GM10266 (cell line): Measurements from ENCODE around the gene PRKAG2.

Experiments
- DNase-seq: peaks from one replicate; pipeline ENCODE4 v3.0.0; 2012; ENCODE audit errors: extremely low spot score
- TF ChIP-seq, protein P1 (sequence below): IDR thresholded peaks from 2 replicates; pipeline ENCODE4 v1.5.1; 2012; ENCODE audit warnings: mild to moderate bottlenecking, low read depth; ENCODE audit not compliant: control insufficient read depth, insufficient read depth; ENCODE audit errors: missing control alignments

PRKAG2 gene

DNA sequence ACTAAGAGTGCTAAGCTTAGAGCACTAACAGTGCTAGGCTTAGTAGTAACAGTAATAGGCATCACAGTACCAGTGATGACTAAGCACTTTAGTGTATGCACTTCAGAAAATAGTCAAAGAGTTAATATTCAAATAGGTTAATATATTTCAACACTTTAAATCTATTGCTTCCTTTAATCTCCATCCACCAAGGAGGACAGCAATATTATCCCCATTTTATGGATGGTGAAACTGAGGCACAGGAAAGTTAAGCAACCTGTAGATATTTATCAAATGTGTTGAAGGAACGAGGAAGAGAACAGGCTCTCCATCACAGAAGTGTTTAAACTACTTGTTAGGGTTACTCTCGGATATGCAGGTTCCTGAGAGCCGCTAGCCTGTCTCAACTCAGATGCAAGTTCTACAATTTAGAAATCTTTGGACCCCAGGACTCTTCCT, 165.5 kb downstream of the PRKAG2 start:
- TF ChIP-seq, protein P1, sequence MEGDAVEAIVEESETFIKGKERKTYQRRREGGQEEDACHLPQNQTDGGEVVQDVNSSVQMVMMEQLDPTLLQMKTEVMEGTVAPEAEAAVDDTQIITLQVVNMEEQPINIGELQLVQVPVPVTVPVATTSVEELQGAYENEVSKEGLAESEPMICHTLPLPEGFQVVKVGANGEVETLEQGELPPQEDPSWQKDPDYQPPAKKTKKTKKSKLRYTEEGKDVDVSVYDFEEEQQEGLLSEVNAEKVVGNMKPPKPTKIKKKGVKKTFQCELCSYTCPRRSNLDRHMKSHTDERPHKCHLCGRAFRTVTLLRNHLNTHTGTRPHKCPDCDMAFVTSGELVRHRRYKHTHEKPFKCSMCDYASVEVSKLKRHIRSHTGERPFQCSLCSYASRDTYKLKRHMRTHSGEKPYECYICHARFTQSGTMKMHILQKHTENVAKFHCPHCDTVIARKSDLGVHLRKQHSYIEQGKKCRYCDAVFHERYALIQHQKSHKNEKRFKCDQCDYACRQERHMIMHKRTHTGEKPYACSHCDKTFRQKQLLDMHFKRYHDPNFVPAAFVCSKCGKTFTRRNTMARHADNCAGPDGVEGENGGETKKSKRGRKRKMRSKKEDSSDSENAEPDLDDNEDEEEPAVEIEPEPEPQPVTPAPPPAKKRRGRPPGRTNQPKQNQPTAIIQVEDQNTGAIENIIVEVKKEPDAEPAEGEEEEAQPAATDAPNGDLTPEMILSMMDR = no peak
- DNase-seq = no peak

DNA sequence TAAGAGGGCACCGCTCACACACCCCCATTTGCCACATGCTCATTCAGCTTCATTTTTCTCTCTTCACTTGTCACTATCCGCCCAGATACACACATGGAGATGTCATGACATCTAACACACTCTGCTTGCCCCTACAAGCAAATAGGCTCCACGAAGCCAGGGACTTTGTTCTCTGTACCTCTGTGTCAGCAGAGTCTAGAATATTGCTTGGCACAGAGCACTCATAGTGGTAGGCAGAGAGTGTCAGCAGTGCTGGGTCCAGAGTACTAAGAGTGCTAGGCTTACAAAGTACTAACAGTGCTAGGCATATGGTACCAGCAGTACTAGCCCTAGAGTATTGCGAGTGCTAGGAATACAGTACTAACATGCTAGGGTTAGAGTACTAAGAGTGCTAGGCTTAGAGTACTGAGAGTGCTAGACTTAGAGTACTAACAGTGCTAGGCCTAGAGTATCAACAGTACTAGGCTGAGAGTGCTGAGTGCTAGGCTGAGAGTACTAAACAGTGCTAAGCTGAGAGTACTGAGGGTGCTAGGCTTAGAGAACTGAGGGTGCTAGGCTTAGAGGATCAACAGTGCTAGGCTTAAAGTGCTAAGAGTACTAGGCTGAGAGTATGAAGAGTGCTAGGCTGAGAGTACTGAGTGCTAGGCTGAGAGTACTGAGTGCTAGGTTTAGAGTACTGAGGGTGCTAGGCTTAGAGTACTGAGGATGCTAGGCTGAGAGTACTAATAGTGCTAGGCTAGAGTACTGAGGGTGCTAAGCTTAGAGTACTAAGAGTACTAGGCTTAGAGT, 166.1 kb downstream of the PRKAG2 start:
- TF ChIP-seq, protein P1 = no peak
- no peak for DNase-seq

DNA sequence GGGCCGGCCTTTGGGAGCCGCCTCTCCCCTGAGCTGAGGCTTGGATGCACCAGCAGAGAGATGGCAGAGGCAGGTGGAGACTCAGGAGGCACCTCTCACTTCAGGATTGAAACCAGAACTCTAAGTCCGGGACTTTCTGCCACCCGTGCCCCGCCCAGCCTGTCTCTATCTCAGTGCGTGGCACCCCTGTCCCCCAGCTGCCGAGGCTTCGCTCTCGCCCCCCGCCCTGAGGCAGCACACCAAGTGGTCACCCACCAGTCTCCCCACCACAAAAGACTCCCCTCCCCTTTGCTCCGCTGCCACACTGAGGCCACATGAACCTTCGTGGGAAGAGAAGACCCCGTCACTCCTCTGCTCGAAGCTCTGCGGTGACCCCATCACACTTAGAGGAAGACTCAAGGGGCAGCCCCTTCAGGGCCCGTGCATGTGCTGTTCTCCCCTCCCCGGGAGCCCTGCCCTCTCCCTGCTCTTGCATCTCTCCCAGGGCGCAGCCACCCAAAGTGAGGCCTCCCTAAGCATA, 166.7 kb downstream of the PRKAG2 start:
- no peak for DNase-seq
- TF ChIP-seq, protein P1 = no peak

DNA sequence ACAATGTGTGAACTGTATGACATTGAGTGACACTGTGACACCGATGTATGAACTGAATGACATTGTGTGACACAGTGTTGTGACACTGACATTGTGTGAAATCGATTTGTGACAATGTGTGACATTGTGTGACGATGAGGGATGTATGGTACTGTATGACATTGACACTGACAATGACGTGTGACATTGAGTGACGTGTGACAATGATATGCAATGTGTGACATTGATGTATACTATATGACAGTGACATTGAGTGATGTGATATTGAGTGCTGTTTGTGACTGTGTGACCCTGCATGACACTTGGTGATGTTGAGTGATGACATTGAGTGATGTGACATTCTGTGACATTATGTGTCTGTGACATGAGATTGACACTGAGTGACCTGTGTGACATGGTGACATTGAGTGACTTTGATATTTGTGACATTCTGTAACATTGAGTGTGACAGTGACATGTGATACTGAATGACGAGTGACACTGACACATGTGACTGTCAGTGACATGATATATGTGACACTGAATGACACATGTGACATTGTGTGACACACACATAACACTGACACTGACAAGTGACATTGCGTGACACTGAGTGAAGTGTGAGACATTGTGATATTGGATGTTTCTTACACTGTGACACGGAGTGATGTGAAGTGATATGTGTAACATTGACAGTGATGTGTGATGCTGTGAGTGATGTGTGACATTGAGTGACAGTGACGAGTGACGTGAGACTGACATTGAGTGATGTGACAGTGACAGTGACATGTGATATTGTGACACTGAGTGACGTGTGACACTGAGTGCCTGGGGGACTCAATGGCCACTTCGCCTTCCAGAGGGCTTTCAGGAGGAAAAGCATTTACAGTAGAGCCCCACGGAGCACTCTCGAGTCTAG, 167.5 kb downstream of the PRKAG2 start:
- no peak for DNase-seq
- TF ChIP-seq, protein P1 = no peak

DNA sequence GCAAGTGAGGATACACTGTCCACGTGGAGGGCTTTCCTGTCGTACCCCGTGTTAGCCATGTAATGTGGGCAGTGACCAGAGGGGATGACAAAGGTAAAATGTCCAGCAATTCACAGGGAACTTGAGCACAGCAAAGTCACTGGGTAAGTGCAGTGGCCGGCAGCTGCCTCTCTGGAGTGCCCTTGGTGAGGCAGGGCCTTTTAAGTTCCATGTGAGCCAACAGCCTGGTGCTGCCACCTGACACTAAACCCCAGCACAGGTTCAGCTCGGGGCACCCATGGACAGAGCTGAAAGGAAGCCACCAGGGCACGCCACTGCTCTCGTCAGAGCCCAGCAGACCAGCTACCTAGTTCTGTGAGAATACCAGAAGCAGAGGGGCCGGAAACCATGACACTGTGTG, 168.3 kb downstream of the PRKAG2 start:
- TF ChIP-seq, protein P1 = no peak
- DNase-seq = no peak

DNA sequence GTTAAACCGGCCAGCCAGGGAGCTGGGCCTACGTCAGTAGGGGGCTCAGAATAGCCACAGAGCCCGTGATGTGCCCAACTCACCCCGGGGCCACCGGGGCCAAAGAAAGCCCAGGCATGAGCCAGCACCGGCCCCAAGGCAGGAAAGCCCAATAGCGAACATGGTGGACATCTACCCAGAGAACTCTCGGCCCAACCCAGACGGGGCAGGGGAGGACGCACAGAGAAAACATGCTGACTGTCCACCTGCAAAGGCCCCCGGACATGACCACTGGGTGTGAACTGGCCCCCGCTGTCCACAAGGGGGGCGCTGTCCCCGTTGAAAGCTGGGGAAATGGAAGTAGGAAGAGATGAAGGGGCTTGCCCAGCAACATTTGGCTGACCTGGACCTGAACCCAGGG, 169.2 kb downstream of the PRKAG2 start:
- no peak for DNase-seq
- TF ChIP-seq, protein P1 = no peak
